Fibroblast of skin of back (primary cell): ENCODE measurements around the gene CHRM5.

Experiments
- DNase-seq: peaks from one replicate; pipeline ENCODE4 v3.0.0-alpha.2; 2013

The CHRM5 gene

DNA sequence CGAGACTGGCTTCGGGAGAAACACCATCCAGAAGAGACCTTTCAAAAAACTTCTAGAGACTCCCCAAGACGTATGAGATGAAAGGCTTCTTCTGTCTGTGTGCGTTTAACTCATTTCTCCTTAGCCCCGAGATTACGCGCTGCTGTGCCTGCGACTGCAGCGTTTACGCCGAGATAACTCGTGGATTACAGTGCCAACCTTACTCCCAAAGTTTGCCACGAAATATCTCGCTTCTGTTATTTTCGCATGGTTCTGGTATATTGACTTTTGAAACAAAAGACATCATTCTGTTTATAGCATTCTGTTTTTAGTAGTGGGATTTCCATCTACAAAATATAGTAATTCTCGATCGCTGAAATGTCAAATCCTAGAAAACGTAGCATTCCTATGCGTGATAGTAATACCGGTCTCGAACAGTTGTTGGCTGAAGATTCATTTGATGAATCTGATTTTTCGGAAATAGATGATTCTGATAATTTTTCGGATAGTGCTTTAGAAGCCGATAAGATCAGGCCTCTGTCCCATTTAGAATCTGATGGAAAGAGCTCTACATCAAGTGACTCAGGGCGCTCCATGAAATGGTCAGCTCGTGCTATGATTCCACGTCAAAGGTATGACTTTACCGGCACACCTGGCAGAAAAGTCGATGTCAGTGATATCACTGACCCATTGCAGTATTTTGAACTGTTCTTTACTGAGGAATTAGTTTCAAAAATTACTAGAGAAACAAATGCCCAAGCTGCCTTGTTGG, 134.1 kb downstream of the CHRM5 start:
- no peak for DNase-seq

DNA sequence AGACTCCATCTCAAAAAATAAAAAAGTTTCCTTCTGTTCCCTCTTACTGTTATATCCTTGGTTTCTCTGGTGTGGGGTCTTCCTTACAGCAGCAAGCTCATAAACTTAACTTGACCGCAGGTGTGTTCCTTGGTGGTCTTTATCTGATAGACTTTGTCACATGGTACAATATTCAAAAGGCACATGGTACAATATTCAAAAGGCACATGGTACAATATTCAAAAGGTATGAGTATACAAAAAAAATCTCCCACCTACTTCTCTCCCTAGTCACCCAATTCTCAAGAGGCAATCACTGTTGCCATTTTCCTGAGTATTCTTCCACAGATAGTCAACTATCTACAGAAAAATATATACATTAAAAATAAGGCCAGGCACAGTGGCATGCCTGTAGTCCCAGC, 138.1 kb downstream of the CHRM5 start:
- no peak for DNase-seq

DNA sequence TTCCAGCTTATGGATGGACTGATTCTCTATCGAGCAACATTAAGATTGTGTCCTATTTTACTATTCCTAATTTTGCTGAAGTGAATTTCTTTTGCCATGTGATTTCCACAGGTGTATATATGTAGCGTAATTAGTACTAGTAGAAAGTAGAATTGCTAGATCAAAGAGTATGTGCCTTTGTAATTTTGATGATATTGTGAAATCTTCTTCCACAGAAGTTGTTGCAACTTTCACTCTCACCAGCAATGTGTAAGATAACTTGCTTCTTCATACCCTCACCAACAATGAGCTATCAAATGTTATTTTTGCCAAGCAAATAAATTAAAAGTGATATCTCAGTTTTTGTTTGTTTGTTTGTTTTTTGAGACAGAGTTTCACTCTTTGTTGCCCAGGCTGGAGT, 139.0 kb downstream of the CHRM5 start:
- DNase-seq, result no peak

- peak; percentile 42 for DNase-seq
These were observed 141.7 kb downstream of the CHRM5 start for GRCh38 chr15:34109797-34110663.

- no peak for DNase-seq
These were observed 143.2 kb downstream of the CHRM5 start for GRCh38 chr15:34111488-34111887.

DNA sequence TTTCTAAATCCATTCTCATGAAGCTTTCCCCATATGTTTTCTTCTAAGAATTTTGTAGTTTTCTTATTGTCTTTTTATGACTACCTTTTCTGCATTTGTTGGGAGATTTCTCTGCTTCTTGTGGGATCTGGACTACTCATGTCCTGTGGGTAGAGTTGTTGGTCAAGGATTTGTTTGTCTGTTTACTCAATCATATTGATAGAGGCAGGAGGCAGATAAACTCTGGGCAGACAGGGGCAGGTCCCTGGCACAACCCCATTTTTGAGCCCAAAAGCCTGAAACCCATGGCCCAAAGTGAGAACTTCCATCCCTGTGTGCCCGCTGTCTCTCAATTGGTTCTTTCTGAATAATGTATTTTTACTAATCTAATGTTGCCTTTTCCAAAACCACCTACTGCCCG, 145.9 kb downstream of the CHRM5 start:
- DNase-seq, result no peak

DNA sequence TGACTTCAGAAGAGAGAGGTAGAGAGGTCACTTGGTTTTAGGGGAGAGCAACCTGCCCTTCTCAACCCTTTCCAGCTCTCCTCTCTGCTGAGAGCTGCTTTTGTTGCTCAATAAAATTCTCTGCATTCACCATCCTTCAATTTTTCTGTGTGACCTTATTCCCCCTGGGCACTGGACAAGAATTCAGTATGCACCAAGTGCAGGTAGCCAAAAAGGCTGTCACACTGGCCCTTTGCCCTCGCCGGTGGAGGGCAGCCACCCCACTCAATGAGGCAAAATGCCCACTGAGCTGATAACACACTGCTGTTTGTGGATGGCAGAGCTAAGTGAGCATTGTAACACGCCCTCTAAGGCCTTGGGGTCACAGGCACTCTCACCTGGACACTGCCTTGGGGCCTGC, 146.4 kb downstream of the CHRM5 start:
- no peak for DNase-seq

DNA sequence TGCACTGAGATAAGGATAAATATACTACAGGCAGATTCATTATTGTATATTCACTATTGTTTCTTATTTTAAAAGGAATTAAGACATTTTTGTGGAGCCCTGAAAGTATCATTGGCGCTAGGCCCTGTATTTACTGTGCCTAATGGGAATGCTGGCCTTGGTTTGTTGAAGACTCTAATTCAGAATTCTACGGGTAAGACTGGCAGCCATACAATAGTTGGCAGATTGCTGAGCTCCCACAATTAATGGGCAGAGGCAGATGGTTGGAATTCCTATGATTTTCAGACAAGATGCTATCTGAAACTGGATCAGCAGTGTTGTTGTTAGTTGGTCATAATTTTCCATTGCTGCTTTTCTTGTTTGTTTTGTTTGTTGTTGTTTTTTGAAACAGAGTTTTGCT, 148.3 kb downstream of the CHRM5 start:
- no peak for DNase-seq
